ENCODE data around the gene TMEM106C. TPM values are rescaled to one million over a fixed set of nuclear protein-coding genes. Genes with fewer than 3 reads are reported as not detected.

TMEM106C gene, protein sequence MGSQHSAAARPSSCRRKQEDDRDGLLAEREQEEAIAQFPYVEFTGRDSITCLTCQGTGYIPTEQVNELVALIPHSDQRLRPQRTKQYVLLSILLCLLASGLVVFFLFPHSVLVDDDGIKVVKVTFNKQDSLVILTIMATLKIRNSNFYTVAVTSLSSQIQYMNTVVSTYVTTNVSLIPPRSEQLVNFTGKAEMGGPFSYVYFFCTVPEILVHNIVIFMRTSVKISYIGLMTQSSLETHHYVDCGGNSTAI
- 79.4 and 89.9 TPM in 2 replicates for total RNA-seq

DNA sequence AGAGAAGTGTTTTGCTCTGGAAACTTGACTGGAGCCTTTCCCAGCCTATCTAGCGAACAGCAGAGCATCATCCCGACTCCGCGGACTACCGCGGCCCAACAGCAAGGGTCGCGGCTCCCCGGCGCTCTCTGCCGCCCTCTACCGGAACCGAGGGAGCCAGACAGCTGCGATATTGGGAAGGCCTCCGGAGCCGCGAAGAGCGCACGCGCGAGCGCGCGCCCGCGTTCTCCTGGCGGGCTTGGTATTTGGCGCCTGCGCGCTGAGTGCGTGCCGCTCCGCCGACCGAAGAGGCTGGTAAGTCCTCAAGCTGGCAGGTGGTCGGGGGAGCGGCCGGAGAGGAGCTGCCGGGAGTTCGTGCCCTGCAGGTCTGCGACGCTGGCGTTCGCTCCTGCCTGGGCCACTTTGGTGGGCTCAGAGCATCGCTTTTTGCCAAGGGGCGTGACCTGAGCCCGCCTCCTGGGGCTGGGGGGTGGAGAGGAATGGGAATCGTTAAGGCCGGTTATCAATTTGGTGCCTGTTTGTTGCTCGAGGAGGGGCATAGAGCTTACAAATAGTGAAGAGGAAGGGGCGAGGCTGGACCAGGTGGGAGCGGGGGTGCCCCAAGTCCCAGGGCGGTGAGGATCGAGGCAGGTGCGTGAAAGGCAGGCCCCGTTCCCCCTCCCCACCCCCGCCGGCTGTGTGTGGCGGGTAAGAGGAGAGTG, at the start of gene TMEM106C:
TMEM106C (plus strand) TSS at position 257 of the 701 bp plus-strand sequence. CDS start 641 bp downstream, outside the sequence.

DNA sequence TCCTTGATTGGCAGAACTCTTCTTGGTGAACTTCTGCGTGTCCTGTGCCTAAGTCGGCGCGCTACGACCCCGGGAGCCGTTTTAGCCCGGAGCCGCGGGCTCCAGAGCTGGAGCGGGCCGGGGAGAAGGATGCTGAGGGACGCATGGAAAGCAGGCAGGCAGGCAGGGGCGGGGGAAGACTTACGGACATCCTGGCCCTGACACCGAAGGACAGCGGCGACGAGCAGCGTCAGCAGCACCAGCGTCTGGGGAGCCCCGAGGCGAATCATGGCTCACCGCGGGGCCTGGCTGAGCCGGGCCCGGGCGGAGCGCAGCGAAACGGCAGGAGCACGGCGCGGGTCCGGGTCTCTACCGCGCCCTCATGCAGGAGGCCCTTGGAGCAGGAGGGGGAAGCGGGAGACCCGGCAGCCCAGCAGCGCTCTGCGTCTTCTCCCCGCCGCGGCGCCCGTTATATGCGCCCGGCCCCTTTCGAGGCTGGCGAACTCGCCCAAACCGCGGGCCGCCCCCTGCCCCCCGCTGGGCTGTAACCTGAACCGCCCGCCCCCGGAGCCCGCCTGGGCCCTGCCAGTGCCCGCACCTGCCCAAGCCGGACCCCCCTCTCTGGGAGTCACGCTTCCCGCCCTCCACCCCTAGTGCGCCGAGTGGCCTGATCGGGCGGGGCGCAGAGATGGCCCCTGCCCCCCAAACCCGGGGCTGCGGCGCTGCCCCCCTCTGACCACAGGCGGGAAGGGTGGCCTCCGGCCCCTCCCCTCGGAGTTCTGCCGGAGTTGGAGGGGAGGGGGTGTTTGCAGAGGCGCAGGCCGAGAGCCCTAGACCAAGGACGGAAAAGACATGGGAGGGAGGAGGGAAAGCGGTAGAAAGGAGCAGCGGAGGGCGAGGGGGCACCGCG, 40.9 kb downstream of the TMEM106C start, which contains the start of gene COL2A1:
COL2A1 (minus strand) TSS at position 424 of the 889 bp plus-strand sequence; CDS start at position 269, 155 bp downstream.

Other genes starting within 250 kb of the TMEM106C start
- 0.11 and 0.78 TPM in 2 replicates for gene ENDOU, start 238.1 kb upstream of the TMEM106C start, total RNA-seq
- 14.2 and 18.6 TPM in 2 replicates for gene RAPGEF3, start 204.7 kb upstream of the TMEM106C start, total RNA-seq
- gene SLC48A1, start 190.4 kb upstream of the TMEM106C start, total RNA-seq, result 25.3 and 28.1 TPM in 2 replicates
- gene HDAC7, start 143.7 kb upstream of the TMEM106C start, total RNA-seq, result 36.3 and 49.0 TPM in 2 replicates
- 18.9 and 19.1 TPM in 2 replicates for gene VDR, start 58.6 kb upstream of the TMEM106C start, total RNA-seq
- gene COL2A1, start 40.9 kb downstream of the TMEM106C start, total RNA-seq, result 3.2 and 3.5 TPM in 2 replicates
- gene SENP1, start 142.5 kb downstream of the TMEM106C start, total RNA-seq, result 32.8 and 36.7 TPM in 2 replicates
- gene PFKM, start 155.8 kb downstream of the TMEM106C start, total RNA-seq, result 57.3 and 65.9 TPM in 2 replicates
- gene ASB8, start 193.9 kb downstream of the TMEM106C start, total RNA-seq, result 31.6 and 39.3 TPM in 2 replicates
- gene CCDC184, start 220.0 kb downstream of the TMEM106C start, total RNA-seq, result 0.52 and 0.97 TPM in 2 replicates
- not detected in 2 replicates for gene OR10AD1, start 239.7 kb downstream of the TMEM106C start, total RNA-seq